ENCODE results near the gene DNAH3. TPM values are rescaled to one million over a fixed set of nuclear protein-coding genes. Genes with fewer than 3 reads are reported as not detected.

The DNAH3 gene
- total and polyA plus RNA-seq, 2 of the 8 experiments (the other 6 are each of a cell fraction or from before 2014, with no cell fraction given): 0.57 to 0.71 TPM

GRCh38 chr16:20948444-20948843, 202.2 kb downstream of the DNAH3 start:
- H3K4me1 ChIP-seq (replicated peaks in 1 of 4; ENCODE audit: control insufficient read depth in 3 of 4, insufficient read depth in 4 of 4, low read length in 3 of 4): no peaks in the 10 kb centered on the region
- no peak overlapping the region for H3K4me2 ChIP-seq (ENCODE audit: insufficient read depth in 1 of 2, low read depth in 2 of 2, low read length in 2 of 2)
- no peak overlapping the region for H2AFZ ChIP-seq (ENCODE audit: low read length)
- no peak for TF ChIP-seq BACH1 (IDR thresholded peaks at IDR 0.05; ENCODE audit: low read length)
- no peak for TF ChIP-seq KDM4A (IDR thresholded peaks at IDR 0.05; ENCODE audit: low read depth, low read length, severe bottlenecking)
- TF ChIP-seq CTBP2 (IDR thresholded peaks at IDR 0.05; ENCODE audit: borderline replicate concordance, insufficient read depth, insufficient read length, low read length): no peak
- no peak for TF ChIP-seq SP1 (IDR thresholded peaks at IDR 0.05; ENCODE audit: low read depth, low read length)
- TF ChIP-seq SIN3A (conservative IDR thresholded peaks at IDR 0.05 in 1 of 2, IDR thresholded peaks at IDR 0.05 in 1 of 2; ENCODE audit: low read depth in 1 of 2, low read length in 2 of 2): no peak
- TF ChIP-seq SP4 (IDR thresholded peaks at IDR 0.05; ENCODE audit: low read length): no peak
- TF ChIP-seq HDAC2 (IDR thresholded peaks at IDR 0.05; ENCODE audit: borderline replicate concordance in 1 of 2, low read depth in 2 of 2, low read length in 2 of 2): no peak
- TF ChIP-seq BCL11A (IDR thresholded peaks at IDR 0.05; ENCODE audit: low read depth in 2 of 2, low read length in 2 of 2): no peak
- no peak for TF ChIP-seq KDM5A (IDR thresholded peaks at IDR 0.05; ENCODE audit: low read length)
- no peak for TF ChIP-seq MAFK (IDR thresholded peaks at IDR 0.05; ENCODE audit: low read depth, low read length)
- no peak for TF ChIP-seq USF2 (IDR thresholded peaks at IDR 0.05; ENCODE audit: low read length)
- TF ChIP-seq SP2 (IDR thresholded peaks at IDR 0.05; ENCODE audit: low read length): no peak
- no peak for DNase-seq (ENCODE audit: low read depth in 1 of 2, low spot score in 2 of 2)
- no peaks in the 10 kb centered on the region for H3K79me1 ChIP-seq (ENCODE audit: low read depth, low read length)
- H2AK5ac ChIP-seq (ENCODE audit: low read depth, low read length): no peak overlapping the region
- no peak for FAIRE-seq
- H2BK5ac ChIP-seq (ENCODE audit: low read depth, low read length): no peak overlapping the region
- H3K23ac ChIP-seq (ENCODE audit: insufficient read length): no peak overlapping the region
- H3K18ac ChIP-seq (ENCODE audit: extremely low read depth, low read length): no peak overlapping the region
- no peaks in the 10 kb centered on the region for H3K79me2 ChIP-seq (ENCODE audit: control insufficient read depth in 1 of 2, insufficient read depth in 2 of 2, low read length in 2 of 2)
- H3K4me3 ChIP-seq (ENCODE audit: extremely low read depth in 1 of 4, insufficient read depth in 2 of 4, low read depth in 3 of 4, low read length in 4 of 4): no peak overlapping the region
- H3K23me2 ChIP-seq (ENCODE audit: low read depth, low read length): no peaks in the 10 kb centered on the region; the same call in 1 of the 2 replicates
- no peaks in the 10 kb centered on the region for H3K9me3 ChIP-seq (ENCODE audit: insufficient read depth in 2 of 2, low read depth in 1 of 2, low read length in 1 of 2)
- H3K27ac ChIP-seq (ENCODE audit: low read depth, low read length): no peak overlapping the region
- H3K36me3 ChIP-seq (ENCODE audit: control insufficient read depth in 2 of 4, insufficient read depth in 4 of 4, low read length in 3 of 4): no peaks in the 10 kb centered on the region
- no peaks in the 10 kb centered on the region for H3K27me3 ChIP-seq (replicated peaks in 1 of 4; ENCODE audit: control insufficient read depth in 3 of 4, extremely low read depth in 1 of 4, insufficient read depth in 3 of 4, low read length in 3 of 4)
- ChIA-PET POLR2A (ENCODE audit: partially characterized antibody) (no interaction called here), CTCF (ENCODE audit: partially characterized antibody) (interaction anchor here (0.7 to 1.8 kb wide), 4 partner anchors 11 to 99 kb away, joined by 3 to 6 read pairs (median 4); no protein-coding TSS in a partner anchor)
- no peaks in the 10 kb centered on the region for H4K20me1 ChIP-seq (replicated peaks in 1 of 2; ENCODE audit: control insufficient read depth in 1 of 2, insufficient read depth in 2 of 2, low read length in 2 of 2)
- no peak overlapping the region for H2BK15ac ChIP-seq (ENCODE audit: low read length)
- H4K8ac ChIP-seq (ENCODE audit: extremely low read depth, insufficient read depth, low read length): no peak overlapping the region
- H2BK120ac ChIP-seq (replicated peaks; ENCODE audit: low read depth, low read length): no peak overlapping the region
- no peak overlapping the region for H3K14ac ChIP-seq (ENCODE audit: insufficient read length)
- no peak overlapping the region for H3K9ac ChIP-seq (replicated peaks in 1 of 4; ENCODE audit: extremely low read depth in 1 of 4, low read depth in 3 of 4, low read length in 3 of 4)
- no peak overlapping the region for H2BK12ac ChIP-seq (ENCODE audit: low read depth, low read length)
- H3K56ac ChIP-seq (replicated peaks; ENCODE audit: insufficient read length, low read depth, low read length): no peak overlapping the region
- H2BK20ac ChIP-seq (ENCODE audit: low read length): no peak overlapping the region
- 86% methylated on average over 9 of the region's 9 CpGs; no CpG with 5 or more reads in 1 of the 2 experiments for WGBS, 2 experiments (ENCODE audit: extremely low coverage in 1 of 2, insufficient coverage in 1 of 2, insufficient read length in 1 of 2, insufficient replicate concordance in 2 of 2, low coverage in 1 of 2, low lambda C conversion rate in 2 of 2, missing lambda C conversion rate in 1 of 2)
- no peak overlapping the region for H4K91ac ChIP-seq (replicated peaks; ENCODE audit: insufficient read length, low read length)
- no peak overlapping the region for H4K5ac ChIP-seq (ENCODE audit: insufficient read length, low read depth, low read length)
- no peak overlapping the region for H3K4ac ChIP-seq (replicated peaks; ENCODE audit: insufficient read length, low read depth, low read length)

Data from H1 (cell line).